WERI-Rb-1 (cell line): ENCODE measurements around the gene TUBAL3.

Source experiments
- DNase-seq: peaks from one replicate; pipeline ENCODE4 v3.0.0-alpha.2; 2020
- H3K27ac ChIP-seq: fragments of 250-450 bp; sonication (Bioruptor Pico); 2 replicates; pipeline ENCODE4 v1.5.1; 2020; ENCODE audit warnings: mild to moderate bottlenecking, moderate library complexity
- H3K27me3 ChIP-seq: fragments of 250-450 bp; sonication (Bioruptor Pico); 2 replicates; pipeline ENCODE4 v1.5.1; 2021; ENCODE audit warnings: mild to moderate bottlenecking, low read depth, moderate library complexity; ENCODE audit not compliant: insufficient read depth, severe bottlenecking
- H3K36me3 ChIP-seq: fragments of 250-450 bp; sonication (Bioruptor Pico); 2 replicates; pipeline ENCODE4 v1.5.1; 2020; ENCODE audit warnings: mild to moderate bottlenecking, moderate library complexity
- H3K4me3 ChIP-seq: 2 replicates; pipeline ENCODE4 v1.5.1; 2011; ENCODE audit warnings: low read depth, mild to moderate bottlenecking, control low read depth, low read length
- H3K9me3 ChIP-seq: fragments of 250-450 bp; sonication (Bioruptor Pico); 2 replicates; pipeline ENCODE4 v1.5.1; 2021; ENCODE audit warnings: mild to moderate bottlenecking, moderate library complexity; ENCODE audit not compliant: severe bottlenecking
- CTCF ChIP-seq: IDR thresholded peaks from 2 replicates; pipeline ENCODE4 v1.5.1; 2011; ENCODE audit warnings: low read depth, mild to moderate bottlenecking, control low read depth, inconsistent platforms, low read length

Gene TUBAL3

GRCh38 chr10:5442990-5443370 lies 38.4 kb upstream of the TUBAL3 start:
- Histone ChIP-seq H3K27ac (no peak overlapping the region), H3K36me3 (no peaks in the 10 kb centered on the region), H3K27me3 (no peaks in the 10 kb centered on the region), H3K9me3 (no peaks in the 10 kb centered on the region), H3K4me3 (no peak overlapping the region)
- no peak for TF ChIP-seq CTCF
- no peak for DNase-seq

GRCh38 chr10:5442065-5442989 lies 37.7 kb upstream of the TUBAL3 start:
- H3K9me3 ChIP-seq, result no peaks in the 10 kb centered on the region
- H3K4me3 ChIP-seq, result no peak overlapping the region
- 0 out of 2 replicates have a peak, but pooled peaks have one; percentile 16 for TF ChIP-seq CTCF
- H3K27ac ChIP-seq, result no peak overlapping the region
- no peaks in the 10 kb centered on the region for H3K36me3 ChIP-seq
- DNase-seq, result no peak
- no peaks in the 10 kb centered on the region for H3K27me3 ChIP-seq

- no peak overlapping the region for H3K4me3 ChIP-seq
- H3K27ac ChIP-seq, result no peak overlapping the region
- no peaks in the 10 kb centered on the region for H3K36me3 ChIP-seq
- no peaks in the 10 kb centered on the region for H3K9me3 ChIP-seq
- no peak for DNase-seq
- no peaks in the 10 kb centered on the region for H3K27me3 ChIP-seq
- TF ChIP-seq CTCF, result no peak
Measured at GRCh38 chr10:5441106-5441505, 36.5 kb upstream of the TUBAL3 start.

- Histone ChIP-seq H3K9me3 (no peaks in the 10 kb centered on the region), H3K27me3 (no peaks in the 10 kb centered on the region), H3K27ac (no peak overlapping the region), H3K36me3 (no peaks in the 10 kb centered on the region), H3K4me3 (no peak overlapping the region)
- DNase-seq, result no peak
- no peak for TF ChIP-seq CTCF
Measured at GRCh38 chr10:5440206-5440605, 35.6 kb upstream of the TUBAL3 start.

GRCh38 chr10:5435328-5435727 lies 30.7 kb upstream of the TUBAL3 start:
- Histone ChIP-seq H3K9me3 (no peaks in the 10 kb centered on the region), H3K36me3 (no peaks in the 10 kb centered on the region; the same call in 1 of the 2 replicates), H3K4me3 (no peak overlapping the region), H3K27me3 (no peaks in the 10 kb centered on the region), H3K27ac (no peak overlapping the region)
- DNase-seq, result no peak
- no peak for TF ChIP-seq CTCF
